ENCODE measurements around the gene TM9SF1. TPM values are rescaled to one million over a fixed set of nuclear protein-coding genes. Genes with fewer than 3 reads are reported as not detected.
A peak's percentile ranks its signal among the peaks of the same experiment; 100 is the strongest.

TM9SF1 gene
- total and polyA plus RNA-seq, 2 of the 13 experiments (the other 11 are each of a cell fraction or from before 2014, with no cell fraction given), result 83.2 to 110 TPM

DNA sequence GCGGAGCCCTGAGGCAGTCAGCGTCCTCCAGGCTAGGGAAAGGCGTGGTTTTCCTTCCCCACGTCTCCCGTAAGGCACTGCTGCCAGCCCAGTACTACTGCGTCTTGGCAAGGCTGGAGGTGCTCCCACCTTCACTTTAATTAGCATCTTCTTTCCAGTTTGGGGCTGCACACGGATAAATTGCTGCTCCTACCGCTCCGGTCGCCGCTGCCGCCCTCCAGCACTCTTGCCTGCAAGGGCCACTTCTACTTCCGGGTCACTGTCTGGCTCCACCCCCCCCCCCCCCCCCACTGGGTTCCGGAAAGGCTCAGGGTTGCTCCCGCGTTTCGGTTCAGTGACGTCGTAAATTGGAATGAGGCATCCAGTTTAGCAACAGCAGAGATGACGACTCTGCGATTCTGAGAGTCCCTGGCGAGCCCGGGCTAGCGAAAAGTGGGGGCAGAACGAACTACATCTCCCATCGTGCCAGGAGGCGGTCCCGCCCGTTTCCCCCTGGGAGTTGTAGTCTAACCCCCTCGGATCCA, 36.9 kb upstream of the TM9SF1 start, which contains the start of gene NEDD8 (continued):
- TF ChIP-seq, protein P1, sequence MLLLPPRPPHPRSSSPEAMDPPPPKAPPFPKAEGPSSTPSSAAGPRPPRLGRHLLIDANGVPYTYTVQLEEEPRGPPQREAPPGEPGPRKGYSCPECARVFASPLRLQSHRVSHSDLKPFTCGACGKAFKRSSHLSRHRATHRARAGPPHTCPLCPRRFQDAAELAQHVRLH (CRISPR knock-in tag; IDR thresholded peaks at IDR 0.05; ENCODE audit: borderline replicate concordance, low read depth), result peak; percentile 27; the same call in 1 of the 2 replicates
- TF ChIP-seq, protein P2, sequence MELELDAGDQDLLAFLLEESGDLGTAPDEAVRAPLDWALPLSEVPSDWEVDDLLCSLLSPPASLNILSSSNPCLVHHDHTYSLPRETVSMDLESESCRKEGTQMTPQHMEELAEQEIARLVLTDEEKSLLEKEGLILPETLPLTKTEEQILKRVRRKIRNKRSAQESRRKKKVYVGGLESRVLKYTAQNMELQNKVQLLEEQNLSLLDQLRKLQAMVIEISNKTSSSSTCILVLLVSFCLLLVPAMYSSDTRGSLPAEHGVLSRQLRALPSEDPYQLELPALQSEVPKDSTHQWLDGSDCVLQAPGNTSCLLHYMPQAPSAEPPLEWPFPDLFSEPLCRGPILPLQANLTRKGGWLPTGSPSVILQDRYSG (CRISPR knock-in tag; IDR thresholded peaks at IDR 0.05), result 0 out of 2 replicates have a peak, but pooled peaks have one; percentile 47
- peak; percentile 82; the same call in 1 of the 2 replicates for TF ChIP-seq ZNF569 (CRISPR knock-in tag; IDR thresholded peaks at IDR 0.05; ENCODE audit: borderline replicate concordance)
- TF ChIP-seq, protein P3, sequence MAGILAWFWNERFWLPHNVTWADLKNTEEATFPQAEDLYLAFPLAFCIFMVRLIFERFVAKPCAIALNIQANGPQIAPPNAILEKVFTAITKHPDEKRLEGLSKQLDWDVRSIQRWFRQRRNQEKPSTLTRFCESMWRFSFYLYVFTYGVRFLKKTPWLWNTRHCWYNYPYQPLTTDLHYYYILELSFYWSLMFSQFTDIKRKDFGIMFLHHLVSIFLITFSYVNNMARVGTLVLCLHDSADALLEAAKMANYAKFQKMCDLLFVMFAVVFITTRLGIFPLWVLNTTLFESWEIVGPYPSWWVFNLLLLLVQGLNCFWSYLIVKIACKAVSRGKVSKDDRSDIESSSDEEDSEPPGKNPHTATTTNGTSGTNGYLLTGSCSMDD (CRISPR knock-in tag; IDR thresholded peaks at IDR 0.05), result no peak
- peak; percentile 4; the same call in 1 of the 2 replicates for TF ChIP-seq ZNF766 (CRISPR knock-in tag; IDR thresholded peaks at IDR 0.05; ENCODE audit: borderline replicate concordance)
- no peak for TF ChIP-seq TEAD2 (CRISPR knock-in tag; IDR thresholded peaks at IDR 0.05)
- TF ChIP-seq PAWR (CRISPR knock-in tag; IDR thresholded peaks at IDR 0.05; ENCODE audit: borderline replicate concordance), result no peak; the same call in 1 of the 2 replicates
- TF ChIP-seq ZNF260 (CRISPR knock-in tag; IDR thresholded peaks at IDR 0.05; ENCODE audit: borderline replicate concordance, low read depth), result 0 out of 2 replicates have a peak, but pooled peaks have one; percentile 77
- no peak for TF ChIP-seq ZNF670 (CRISPR knock-in tag; IDR thresholded peaks at IDR 0.05; ENCODE audit: borderline replicate concordance)
- TF ChIP-seq ZNF75D (CRISPR knock-in tag; IDR thresholded peaks at IDR 0.05; ENCODE audit: borderline replicate concordance), result peak; percentile 94; the same call in 1 of the 2 replicates
- TF ChIP-seq NRL (CRISPR knock-in tag; IDR thresholded peaks at IDR 0.05; ENCODE audit: borderline replicate concordance), result no peak; the same call in none of the 2 replicates
- TF ChIP-seq ZNF350 (CRISPR knock-in tag; IDR thresholded peaks at IDR 0.05; ENCODE audit: borderline replicate concordance, low read depth), result peak; percentile 85
- TF ChIP-seq PLRG1 (conservative IDR thresholded peaks at IDR 0.05), result no peak
- TF ChIP-seq TOE1 (CRISPR knock-in tag; IDR thresholded peaks at IDR 0.05), result peak; percentile 72
- TF ChIP-seq, protein P4, sequence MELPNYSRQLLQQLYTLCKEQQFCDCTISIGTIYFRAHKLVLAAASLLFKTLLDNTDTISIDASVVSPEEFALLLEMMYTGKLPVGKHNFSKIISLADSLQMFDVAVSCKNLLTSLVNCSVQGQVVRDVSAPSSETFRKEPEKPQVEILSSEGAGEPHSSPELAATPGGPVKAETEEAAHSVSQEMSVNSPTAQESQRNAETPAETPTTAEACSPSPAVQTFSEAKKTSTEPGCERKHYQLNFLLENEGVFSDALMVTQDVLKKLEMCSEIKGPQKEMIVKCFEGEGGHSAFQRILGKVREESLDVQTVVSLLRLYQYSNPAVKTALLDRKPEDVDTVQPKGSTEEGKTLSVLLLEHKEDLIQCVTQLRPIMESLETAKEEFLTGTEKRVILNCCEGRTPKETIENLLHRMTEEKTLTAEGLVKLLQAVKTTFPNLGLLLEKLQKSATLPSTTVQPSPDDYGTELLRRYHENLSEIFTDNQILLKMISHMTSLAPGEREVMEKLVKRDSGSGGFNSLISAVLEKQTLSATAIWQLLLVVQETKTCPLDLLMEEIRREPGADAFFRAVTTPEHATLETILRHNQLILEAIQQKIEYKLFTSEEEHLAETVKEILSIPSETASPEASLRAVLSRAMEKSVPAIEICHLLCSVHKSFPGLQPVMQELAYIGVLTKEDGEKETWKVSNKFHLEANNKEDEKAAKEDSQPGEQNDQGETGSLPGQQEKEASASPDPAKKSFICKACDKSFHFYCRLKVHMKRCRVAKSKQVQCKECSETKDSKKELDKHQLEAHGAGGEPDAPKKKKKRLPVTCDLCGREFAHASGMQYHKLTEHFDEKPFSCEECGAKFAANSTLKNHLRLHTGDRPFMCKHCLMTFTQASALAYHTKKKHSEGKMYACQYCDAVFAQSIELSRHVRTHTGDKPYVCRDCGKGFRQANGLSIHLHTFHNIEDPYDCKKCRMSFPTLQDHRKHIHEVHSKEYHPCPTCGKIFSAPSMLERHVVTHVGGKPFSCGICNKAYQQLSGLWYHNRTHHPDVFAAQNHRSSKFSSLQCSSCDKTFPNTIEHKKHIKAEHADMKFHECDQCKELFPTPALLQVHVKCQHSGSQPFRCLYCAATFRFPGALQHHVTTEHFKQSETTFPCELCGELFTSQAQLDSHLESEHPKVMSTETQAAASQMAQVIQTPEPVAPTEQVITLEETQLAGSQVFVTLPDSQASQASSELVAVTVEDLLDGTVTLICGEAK (IDR thresholded peaks at IDR 0.05), result peak; percentile 50; the same call in 1 of the 2 replicates
- TF ChIP-seq, protein P4 (CRISPR knock-in tag; IDR thresholded peaks at IDR 0.05), result peak; percentile 89
- TF ChIP-seq ZNF761 (CRISPR knock-in tag; conservative IDR thresholded peaks at IDR 0.05), result no peak
- TF ChIP-seq NPAS2 (CRISPR knock-in tag; IDR thresholded peaks at IDR 0.05; ENCODE audit: borderline replicate concordance), result no peak
- peak; percentile 95 for TF ChIP-seq ZNF776 (CRISPR knock-in tag; IDR thresholded peaks at IDR 0.05)
